ENCODE results near the gene SENP5. TPM values are rescaled to one million over a fixed set of nuclear protein-coding genes. Genes with fewer than 3 reads are reported as not detected.
"Not testable (repeated sequence)": the region's sequence is repeated elsewhere in the genome, so short reads cannot be mapped to it uniquely, and the experiment has no call there.

Gene SENP5
- total RNA-seq, 2 donors from 2014 or later: 29.5 to 37.2 TPM

GRCh38 chr3:196944037-196944790 lies 76.5 kb downstream of the SENP5 start:
- peak overlapping the region; percentile 100 for H3K4me3 Mint-ChIP-seq
- not testable (repeated sequence) for H3K27me3 Mint-ChIP-seq; H3K9me3 Mint-ChIP-seq; ATAC-seq (replicated peaks)
- peaks cover 54% of the 10 kb centered on the region for H3K36me3 Mint-ChIP-seq (ENCODE audit: low read depth)
- peak overlapping the region; percentile 100 for H3K27ac Mint-ChIP-seq
- H3K4me1 Mint-ChIP-seq: peaks cover 20% of the 10 kb centered on the region

DNA sequence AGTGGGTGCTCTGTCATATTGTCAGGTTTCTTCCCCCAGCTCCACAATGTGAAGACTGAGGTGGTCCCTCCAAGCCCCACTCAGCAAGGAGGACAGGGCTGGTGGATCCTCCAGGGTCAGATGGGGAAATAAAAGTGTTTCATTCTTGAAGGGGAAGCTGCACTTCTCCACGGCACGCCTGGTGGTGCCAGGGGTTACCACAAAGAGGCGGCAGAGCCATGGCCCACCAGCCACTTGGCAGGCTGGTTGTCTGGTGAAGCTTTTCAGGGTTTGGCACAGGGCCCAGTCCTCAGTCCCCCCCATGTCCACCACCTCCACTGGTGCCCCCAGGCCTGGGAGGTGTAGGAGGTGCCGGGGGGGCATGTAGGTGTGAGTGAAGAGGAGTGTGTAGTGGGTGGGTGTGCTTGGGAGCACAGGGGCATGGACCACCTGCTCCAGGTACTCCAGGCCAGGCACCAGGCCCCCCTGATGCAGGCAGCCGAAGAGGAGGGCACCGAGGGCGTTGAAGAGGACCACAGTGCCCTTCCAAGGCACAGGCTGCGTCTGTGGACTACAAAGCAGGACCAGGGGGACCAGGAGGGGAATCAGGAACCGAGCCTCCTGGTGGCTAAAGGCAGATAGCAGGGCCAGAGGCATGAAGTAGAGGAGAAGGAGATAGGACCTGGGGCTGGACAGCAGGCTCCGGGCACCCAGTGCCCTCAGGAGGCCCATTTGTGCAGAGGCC lies 79.6 kb downstream of the SENP5 start:
- peaks cover 9% of the 10 kb centered on the region for H3K4me1 Mint-ChIP-seq
- H3K9me3 Mint-ChIP-seq: no peaks in the 10 kb centered on the region
- no peaks in the 10 kb centered on the region for H3K27me3 Mint-ChIP-seq
- H3K4me3 Mint-ChIP-seq: no peak overlapping the region
- no peak for ATAC-seq (replicated peaks)
- H3K36me3 Mint-ChIP-seq (ENCODE audit: low read depth): peaks cover 25% of the 10 kb centered on the region
- H3K27ac Mint-ChIP-seq: no peak overlapping the region

- Mint-ChIP-seq H3K27me3 (no peaks in the 10 kb centered on the region), H3K27ac (no peak overlapping the region), H3K4me3 (no peak overlapping the region), H3K9me3 (no peaks in the 10 kb centered on the region), H3K36me3 (ENCODE audit: low read depth) (peaks cover 21% of the 10 kb centered on the region), H3K4me1 (peaks cover 9% of the 10 kb centered on the region)
- no peak for ATAC-seq (replicated peaks)
These were observed 80.2 kb downstream of the SENP5 start for GRCh38 chr3:196947860-196948441.

DNA sequence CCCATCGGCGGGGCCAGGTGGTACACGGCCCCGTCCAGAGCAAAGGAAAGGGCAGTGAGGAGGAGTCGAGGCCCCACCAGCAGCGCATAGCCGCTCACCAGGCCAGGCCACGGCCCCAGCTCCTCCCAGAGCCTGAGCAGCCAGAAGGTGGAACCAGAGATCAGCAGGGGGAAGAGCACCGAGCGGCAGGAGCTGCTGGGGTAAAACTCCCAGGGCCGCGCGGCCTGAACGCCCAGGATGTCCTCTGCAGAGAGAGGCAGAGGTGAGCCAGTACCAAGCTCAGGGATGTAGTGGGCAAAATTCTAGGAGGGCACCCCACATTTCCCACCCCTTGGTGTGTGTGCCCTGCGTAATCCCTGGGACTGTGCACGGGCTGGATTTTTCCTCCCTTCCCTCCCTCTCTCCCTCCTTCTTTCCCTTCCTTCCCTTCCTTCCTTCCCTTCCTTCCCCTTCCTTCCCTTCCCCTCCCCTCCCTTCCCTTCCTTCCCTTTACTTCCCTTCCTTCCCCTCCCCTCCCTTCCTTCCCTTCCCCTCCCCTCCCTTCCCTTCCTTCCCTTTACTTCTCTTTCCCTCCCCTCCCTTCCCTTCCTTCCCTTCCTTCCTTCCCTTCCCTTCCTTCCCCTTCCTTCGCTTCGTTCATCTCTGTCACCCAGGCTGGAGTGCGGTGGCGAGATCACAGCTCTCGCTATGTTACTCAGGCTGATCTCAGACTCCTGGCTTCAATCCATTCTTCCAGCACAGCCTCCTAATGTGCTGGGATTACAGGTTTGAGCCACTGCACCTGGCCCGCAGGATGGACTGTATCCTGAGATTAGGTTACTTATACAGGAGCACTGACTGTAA lies 80.9 kb downstream of the SENP5 start:
- peaks cover 9% of the 10 kb centered on the region for H3K4me1 Mint-ChIP-seq
- peaks cover 14% of the 10 kb centered on the region for H3K36me3 Mint-ChIP-seq (ENCODE audit: low read depth)
- H3K4me3 Mint-ChIP-seq: no peak overlapping the region
- no peak overlapping the region for H3K27ac Mint-ChIP-seq
- no peaks in the 10 kb centered on the region for H3K27me3 Mint-ChIP-seq
- ATAC-seq (replicated peaks): no peak
- H3K9me3 Mint-ChIP-seq: no peaks in the 10 kb centered on the region

DNA sequence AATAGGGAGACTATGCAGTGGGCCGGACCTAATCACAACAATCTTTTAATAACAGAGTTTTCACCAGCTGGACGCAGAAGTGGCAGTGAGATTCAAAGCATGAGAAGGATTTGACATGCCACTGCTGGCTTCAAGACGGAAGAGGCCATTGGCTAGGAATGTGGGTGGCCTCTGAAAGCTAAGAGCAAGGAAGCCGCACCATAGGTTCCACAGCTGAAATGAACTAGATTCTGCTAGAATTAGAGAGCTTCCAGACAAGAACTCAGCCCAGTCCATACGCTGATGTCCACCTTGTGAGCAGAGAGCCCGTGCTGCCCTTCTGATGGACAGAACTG lies 81.5 kb downstream of the SENP5 start:
- Mint-ChIP-seq H3K27me3 (no peaks in the 10 kb centered on the region), H3K4me1 (peaks cover 9% of the 10 kb centered on the region), H3K9me3 (no peaks in the 10 kb centered on the region), H3K27ac (no peak overlapping the region), H3K36me3 (ENCODE audit: low read depth) (peaks cover 8% of the 10 kb centered on the region), H3K4me3 (no peak overlapping the region)
- no peak for ATAC-seq (replicated peaks)

DNA sequence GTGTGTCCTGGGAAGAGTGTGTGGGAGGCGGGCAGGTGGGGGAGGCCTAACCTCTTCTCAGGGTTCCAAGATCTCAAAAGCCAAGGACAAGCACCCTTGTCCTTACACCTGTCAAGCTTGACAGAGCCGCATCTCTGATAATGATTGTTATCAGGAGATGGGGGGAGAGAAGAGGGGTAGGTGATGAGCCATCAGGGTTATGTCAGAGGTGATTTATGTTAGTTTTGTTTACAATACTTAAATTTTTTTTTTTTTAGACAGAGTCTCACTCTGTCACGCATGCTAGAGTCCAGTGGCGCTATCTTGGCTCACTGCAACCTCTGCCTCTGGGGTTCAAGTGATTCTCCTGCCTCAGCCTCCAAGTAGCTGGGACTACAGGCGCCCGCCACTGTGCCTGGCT lies 82.0 kb downstream of the SENP5 start:
- Mint-ChIP-seq H3K27me3 (no peaks in the 10 kb centered on the region), H3K27ac (no peak overlapping the region), H3K4me3 (no peak overlapping the region), H3K36me3 (ENCODE audit: low read depth) (peaks cover 3% of the 10 kb centered on the region), H3K4me1 (peaks cover 5% of the 10 kb centered on the region), H3K9me3 (no peaks in the 10 kb centered on the region)
- no peak for ATAC-seq (replicated peaks)

- no peak for ATAC-seq (replicated peaks)
- Mint-ChIP-seq H3K36me3 (ENCODE audit: low read depth) (no peaks in the 10 kb centered on the region), H3K4me3 (no peak overlapping the region), H3K9me3 (no peaks in the 10 kb centered on the region), H3K4me1 (peaks cover 3% of the 10 kb centered on the region), H3K27ac (no peak overlapping the region), H3K27me3 (peaks cover 1% of the 10 kb centered on the region)
These were observed 83.7 kb downstream of the SENP5 start for GRCh38 chr3:196951371-196951770.

GRCh38 chr3:196954832-196955231 lies 87.1 kb downstream of the SENP5 start:
- Mint-ChIP-seq H3K9me3 (no peaks in the 10 kb centered on the region), H3K27me3 (peaks cover 6% of the 10 kb centered on the region), H3K27ac (no peak overlapping the region), H3K4me1 (no peaks in the 10 kb centered on the region), H3K4me3 (no peak overlapping the region), H3K36me3 (ENCODE audit: low read depth) (no peaks in the 10 kb centered on the region)
- no peak for ATAC-seq (replicated peaks)

DNA sequence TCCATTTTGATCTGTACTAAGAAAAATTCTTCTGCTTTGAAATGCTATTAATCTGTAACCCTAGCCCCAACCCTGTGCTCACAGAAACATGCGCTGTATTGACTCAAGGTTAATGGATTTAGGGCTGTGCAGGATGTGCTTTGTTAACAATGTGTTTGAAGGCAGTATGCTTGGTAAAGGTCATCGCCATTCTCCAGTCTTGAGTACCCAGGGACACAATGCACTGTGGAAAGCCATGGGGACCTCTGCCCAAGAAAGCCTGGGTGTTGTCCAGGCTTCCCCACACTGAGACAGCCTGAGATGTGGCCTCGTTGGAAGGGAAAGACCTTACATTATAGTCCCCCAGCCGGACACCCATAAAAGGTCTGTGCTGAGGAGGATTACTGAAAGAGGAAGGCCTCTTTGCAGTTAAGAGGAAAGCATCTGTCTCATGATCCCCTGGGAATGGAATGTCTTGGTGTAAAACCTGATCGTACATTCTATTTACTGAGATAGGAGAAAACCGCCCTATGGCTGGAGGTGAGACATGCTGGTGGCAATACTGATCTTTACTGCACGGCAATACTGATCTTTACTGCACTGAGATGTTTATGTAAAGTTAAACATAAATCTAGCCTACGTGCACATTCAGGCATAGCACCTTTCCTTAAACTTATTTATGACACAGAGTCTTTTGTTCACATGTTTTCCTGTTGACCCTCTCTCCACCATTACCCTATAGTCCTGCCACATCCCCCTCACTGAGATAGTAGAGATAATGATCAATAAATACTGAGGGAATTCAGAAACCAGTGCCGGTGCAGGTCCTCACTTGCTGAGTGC lies 94.6 kb downstream of the SENP5 start:
- H3K4me3 Mint-ChIP-seq: no peak overlapping the region
- peaks cover 3% of the 10 kb centered on the region for H3K27me3 Mint-ChIP-seq
- no peak for ATAC-seq (replicated peaks)
- no peak overlapping the region for H3K27ac Mint-ChIP-seq
- H3K9me3 Mint-ChIP-seq: no peaks in the 10 kb centered on the region
- no peaks in the 10 kb centered on the region for H3K36me3 Mint-ChIP-seq (ENCODE audit: low read depth)
- no peaks in the 10 kb centered on the region for H3K4me1 Mint-ChIP-seq

- no peaks in the 10 kb centered on the region for H3K36me3 Mint-ChIP-seq (ENCODE audit: low read depth)
- no peak overlapping the region for H3K4me3 Mint-ChIP-seq
- H3K27me3 Mint-ChIP-seq: peaks cover 3% of the 10 kb centered on the region
- no peaks in the 10 kb centered on the region for H3K9me3 Mint-ChIP-seq
- H3K27ac Mint-ChIP-seq: no peak overlapping the region
- H3K4me1 Mint-ChIP-seq: no peaks in the 10 kb centered on the region
- ATAC-seq (replicated peaks): no peak
These were observed 95.4 kb downstream of the SENP5 start for GRCh38 chr3:196962930-196963630.

DNA sequence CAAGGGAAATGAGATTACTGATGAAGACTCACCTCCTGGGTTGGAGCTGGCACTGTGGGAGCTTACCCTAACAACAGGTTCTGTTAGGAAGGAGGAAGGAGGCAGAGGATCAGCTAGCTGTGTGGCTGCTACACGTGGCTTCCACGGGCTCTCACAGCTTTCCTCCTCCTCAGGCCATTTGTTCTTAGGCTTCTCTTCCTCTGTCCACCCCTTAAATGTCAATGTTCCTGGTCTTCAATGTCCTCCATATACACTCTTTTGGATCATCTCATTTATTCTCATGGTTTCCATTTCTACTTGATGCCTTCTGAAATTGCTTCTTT lies 95.9 kb downstream of the SENP5 start:
- peaks cover 2% of the 10 kb centered on the region for H3K27me3 Mint-ChIP-seq
- H3K27ac Mint-ChIP-seq: no peak overlapping the region
- H3K4me1 Mint-ChIP-seq: no peaks in the 10 kb centered on the region
- H3K9me3 Mint-ChIP-seq: no peaks in the 10 kb centered on the region
- no peak overlapping the region for H3K4me3 Mint-ChIP-seq
- no peak for ATAC-seq (replicated peaks)
- H3K36me3 Mint-ChIP-seq (ENCODE audit: low read depth): no peaks in the 10 kb centered on the region

DNA sequence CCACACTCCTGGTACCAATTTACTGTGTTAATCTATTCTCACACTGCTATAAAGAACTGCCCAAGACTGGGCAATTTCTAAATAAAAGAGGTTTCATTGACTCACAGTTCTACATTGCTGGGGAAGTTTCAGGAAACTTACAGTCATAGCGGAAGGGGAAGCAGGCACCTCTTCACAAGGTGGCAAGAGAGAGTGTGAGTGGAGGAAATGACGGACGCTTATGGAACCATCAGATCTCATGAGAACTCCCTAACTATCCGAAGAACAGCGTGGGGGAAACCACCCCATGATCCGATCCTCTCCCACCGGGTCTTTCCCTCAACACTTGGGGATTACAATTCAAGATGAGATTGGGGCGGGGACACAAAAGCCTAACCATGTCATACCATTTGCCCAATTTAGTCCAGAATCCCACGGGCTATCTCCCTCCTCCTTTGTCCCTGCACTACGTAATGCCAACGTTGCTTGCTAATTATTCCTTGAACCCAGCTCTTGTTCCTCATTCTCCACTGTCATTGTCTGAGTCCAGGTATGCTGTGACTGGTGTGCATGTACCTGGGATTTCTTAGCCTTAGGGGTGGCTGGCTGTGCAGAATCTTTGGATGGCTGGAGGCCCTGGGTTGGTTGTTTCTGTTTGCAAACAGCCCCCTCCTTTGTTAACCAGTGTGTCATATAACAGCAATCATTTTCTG lies 97.5 kb downstream of the SENP5 start:
- no peaks in the 10 kb centered on the region for H3K27me3 Mint-ChIP-seq
- ATAC-seq (replicated peaks): no peak
- H3K4me3 Mint-ChIP-seq: no peak overlapping the region
- no peaks in the 10 kb centered on the region for H3K36me3 Mint-ChIP-seq (ENCODE audit: low read depth)
- no peaks in the 10 kb centered on the region for H3K9me3 Mint-ChIP-seq
- no peaks in the 10 kb centered on the region for H3K4me1 Mint-ChIP-seq
- no peak overlapping the region for H3K27ac Mint-ChIP-seq

DNA sequence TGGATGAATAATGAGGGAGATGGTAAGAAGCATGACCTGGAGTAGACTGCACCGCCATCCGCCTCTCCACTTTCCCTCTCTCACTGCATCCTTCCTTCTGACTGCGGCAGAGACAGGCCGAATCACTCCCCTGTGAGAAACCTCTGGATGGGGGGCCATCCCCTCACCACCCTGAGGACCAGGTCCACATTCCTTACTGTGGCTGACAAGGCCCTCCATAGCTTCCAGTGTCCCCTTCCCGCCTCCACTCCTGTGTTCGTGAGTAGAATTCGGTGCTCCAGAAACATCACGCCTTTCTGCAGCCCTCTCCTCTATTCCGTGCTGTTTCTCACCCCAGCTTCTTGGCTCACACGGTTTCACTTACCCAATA lies 98.1 kb downstream of the SENP5 start:
- Mint-ChIP-seq H3K36me3 (ENCODE audit: low read depth) (no peaks in the 10 kb centered on the region), H3K27me3 (peaks cover 5% of the 10 kb centered on the region), H3K4me1 (no peaks in the 10 kb centered on the region), H3K4me3 (no peak overlapping the region), H3K9me3 (no peaks in the 10 kb centered on the region), H3K27ac (no peak overlapping the region)
- no peak for ATAC-seq (replicated peaks)

Measured in activated T-helper 17 cell treated with anti-CD3 and anti-CD28 coated beads, Interleukin-2, amount 50 U/mL, for 72 hours (primary cell).